NT2/D1 (cell line): ENCODE results near the gene PLXNA4.

Experiments used
- DNase-seq: peaks from one replicate; pipeline ENCODE4 v3.0.0-alpha.2; 2011; ENCODE audit warnings: low read depth, low spot score
- H3K27me3 ChIP-seq: 2 replicates; pipeline ENCODE4 v1.6.0; 2011; ENCODE audit warnings: mild to moderate bottlenecking; ENCODE audit not compliant: insufficient read length, insufficient read depth
- H3K36me3 ChIP-seq: 2 replicates; pipeline ENCODE4 v1.6.1; 2011; ENCODE audit warnings: mild to moderate bottlenecking, low read length, mixed read lengths; ENCODE audit not compliant: insufficient read depth, insufficient read length
- H3K4me1 ChIP-seq: 2 replicates; pipeline ENCODE4 v1.5.1; 2011; ENCODE audit not compliant: insufficient read depth, insufficient read length
- H3K4me3 ChIP-seq: 2 replicates; pipeline ENCODE4 v1.5.1; 2011; ENCODE audit warnings: low read depth; ENCODE audit not compliant: insufficient read length
- H3K9ac ChIP-seq: 2 replicates; pipeline ENCODE4 v1.6.0; 2011; ENCODE audit warnings: low read depth; ENCODE audit not compliant: insufficient read length
- H3K9me3 ChIP-seq: 2 replicates; pipeline ENCODE4 v1.5.1; 2011; ENCODE audit warnings: mild to moderate bottlenecking, low read length; ENCODE audit not compliant: insufficient read depth
- SUZ12 ChIP-seq: IDR thresholded peaks from 2 replicates; pipeline ENCODE4 v1.6.1; 2011; ENCODE audit not compliant: insufficient read length, insufficient read depth; ENCODE audit errors: extremely low read depth
- YY1 ChIP-seq: IDR thresholded peaks from 2 replicates; pipeline ENCODE4 v1.6.1; 2011; ENCODE audit not compliant: insufficient read length, insufficient read depth
- ZNF274 ChIP-seq: IDR thresholded peaks from 2 replicates; pipeline ENCODE4 v1.6.1; 2011; ENCODE audit warnings: mild to moderate bottlenecking, low read depth, low read length

The PLXNA4 gene

GRCh38 chr7:132351954-132352499 lies 224.2 kb downstream of the PLXNA4 start:
- Histone ChIP-seq H3K4me3 (no peak overlapping the region), H3K9me3 (no peaks in the 10 kb centered on the region), H3K36me3 (no peaks in the 10 kb centered on the region), H3K27me3 (no peaks in the 10 kb centered on the region), H3K9ac (no peak overlapping the region), H3K4me1 (no peaks in the 10 kb centered on the region)
- no peak for TF ChIP-seq ZNF274
- TF ChIP-seq SUZ12, result no peak
- no peak for TF ChIP-seq YY1
- DNase-seq, result no peak

- no peak overlapping the region for H3K9ac ChIP-seq
- no peaks in the 10 kb centered on the region for H3K36me3 ChIP-seq
- no peak for DNase-seq
- H3K4me3 ChIP-seq, result no peak overlapping the region
- no peaks in the 10 kb centered on the region for H3K27me3 ChIP-seq
- H3K9me3 ChIP-seq, result no peaks in the 10 kb centered on the region
- H3K4me1 ChIP-seq, result no peaks in the 10 kb centered on the region
- no peak for TF ChIP-seq SUZ12
- no peak for TF ChIP-seq YY1
- TF ChIP-seq ZNF274, result no peak
Observed at GRCh38 chr7:132350741-132351140, 225.5 kb downstream of the PLXNA4 start.

GRCh38 chr7:132349075-132349474 lies 227.2 kb downstream of the PLXNA4 start:
- no peak for TF ChIP-seq YY1
- no peak for TF ChIP-seq SUZ12
- no peak for TF ChIP-seq ZNF274
- Histone ChIP-seq H3K4me1 (no peaks in the 10 kb centered on the region), H3K4me3 (no peak overlapping the region), H3K27me3 (no peaks in the 10 kb centered on the region), H3K9ac (no peak overlapping the region), H3K9me3 (no peaks in the 10 kb centered on the region), H3K36me3 (no peaks in the 10 kb centered on the region)
- no peak for DNase-seq

GRCh38 chr7:132348341-132348740 lies 227.9 kb downstream of the PLXNA4 start:
- Histone ChIP-seq H3K9ac (no peak overlapping the region), H3K4me1 (no peaks in the 10 kb centered on the region), H3K27me3 (no peaks in the 10 kb centered on the region), H3K9me3 (no peaks in the 10 kb centered on the region), H3K4me3 (no peak overlapping the region), H3K36me3 (no peaks in the 10 kb centered on the region)
- TF ChIP-seq ZNF274 (no peak), YY1 (no peak)
- no peak for DNase-seq

GRCh38 chr7:132347858-132348257 lies 228.4 kb downstream of the PLXNA4 start:
- H3K9me3 ChIP-seq, result no peaks in the 10 kb centered on the region
- H3K4me1 ChIP-seq, result no peaks in the 10 kb centered on the region
- H3K4me3 ChIP-seq, result no peak overlapping the region
- no peaks in the 10 kb centered on the region for H3K27me3 ChIP-seq
- DNase-seq, result no peak
- H3K36me3 ChIP-seq, result no peaks in the 10 kb centered on the region
- TF ChIP-seq SUZ12 (no peak), YY1 (no peak), ZNF274 (no peak)
- no peak overlapping the region for H3K9ac ChIP-seq

- Histone ChIP-seq H3K9ac (no peak overlapping the region), H3K27me3 (no peaks in the 10 kb centered on the region), H3K4me1 (no peaks in the 10 kb centered on the region), H3K36me3 (no peaks in the 10 kb centered on the region), H3K4me3 (no peak overlapping the region), H3K9me3 (no peaks in the 10 kb centered on the region)
- TF ChIP-seq ZNF274, result no peak
- TF ChIP-seq SUZ12, result no peak
- no peak for TF ChIP-seq YY1
- no peak for DNase-seq
Observed at GRCh38 chr7:132347123-132347522, 229.1 kb downstream of the PLXNA4 start.

GRCh38 chr7:132345543-132346129 lies 230.6 kb downstream of the PLXNA4 start:
- no peak overlapping the region for H3K9ac ChIP-seq
- TF ChIP-seq SUZ12, result no peak
- TF ChIP-seq YY1, result no peak
- no peak for TF ChIP-seq ZNF274
- DNase-seq, result no peak
- no peaks in the 10 kb centered on the region for H3K36me3 ChIP-seq
- H3K27me3 ChIP-seq, result no peaks in the 10 kb centered on the region
- no peak overlapping the region for H3K4me3 ChIP-seq
- no peaks in the 10 kb centered on the region for H3K9me3 ChIP-seq
- H3K4me1 ChIP-seq, result no peaks in the 10 kb centered on the region

GRCh38 chr7:132345030-132345429 lies 231.2 kb downstream of the PLXNA4 start:
- TF ChIP-seq YY1 (no peak), ZNF274 (no peak), SUZ12 (no peak)
- Histone ChIP-seq H3K9ac (no peak overlapping the region), H3K4me3 (no peak overlapping the region), H3K4me1 (no peaks in the 10 kb centered on the region), H3K27me3 (no peaks in the 10 kb centered on the region), H3K9me3 (no peaks in the 10 kb centered on the region), H3K36me3 (no peaks in the 10 kb centered on the region)
- no peak for DNase-seq
